Measurements from ENCODE around the gene ATP5ME.

DNA sequence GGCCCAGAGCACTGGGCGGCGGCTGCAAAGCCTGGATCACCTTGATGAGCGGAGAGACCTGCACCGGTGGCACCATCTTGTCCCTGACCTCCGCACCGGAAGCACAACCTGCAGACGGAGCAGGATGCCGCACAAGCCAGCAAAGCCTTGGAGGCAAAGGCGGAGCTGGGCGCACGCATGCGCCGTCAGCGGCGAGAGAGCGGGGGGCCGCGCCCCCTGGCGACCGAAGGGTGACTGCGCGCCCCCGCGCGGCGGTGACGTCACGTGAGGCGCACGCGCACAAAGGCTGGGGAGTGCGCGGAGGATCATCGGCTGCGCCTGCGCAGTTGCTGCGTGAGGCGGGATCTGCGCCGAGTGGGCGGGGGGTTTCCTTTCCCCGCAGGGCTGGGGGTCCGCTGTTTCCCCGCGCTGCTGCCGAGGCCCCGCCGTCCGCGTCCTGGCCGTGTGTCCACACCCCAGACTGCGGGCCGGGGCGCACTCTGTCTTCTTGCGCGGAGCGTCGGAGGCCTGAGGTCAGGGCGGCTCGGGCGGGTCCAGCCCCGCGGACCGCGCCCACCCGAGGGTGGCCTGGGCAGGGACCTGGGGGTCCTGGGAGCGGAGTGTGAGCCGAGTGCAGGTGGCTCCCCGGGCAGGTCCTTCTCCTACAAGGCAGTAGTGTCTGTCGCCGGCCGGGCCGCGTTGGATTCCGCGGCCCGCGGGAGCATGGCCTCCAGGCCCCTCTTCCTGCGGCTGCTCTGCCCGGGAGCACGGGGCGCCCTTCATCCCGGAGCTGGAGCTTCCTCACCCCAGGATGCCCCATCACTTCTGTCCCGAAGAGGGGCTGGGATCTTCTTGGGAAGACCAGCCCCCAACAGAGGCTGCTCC, at the start of gene ATP5ME, which contains the start of gene MYL5:
- peak; percentile 54; the same call in 1 of the 2 replicates for TF ChIP-seq RAD21 (IDR thresholded peaks at IDR 0.05; ENCODE audit: low read depth)
- TF ChIP-seq CEBPB (IDR thresholded peaks at IDR 0.05), result no peak
- peak; percentile 59; the same call in 1 of the 2 replicates for TF ChIP-seq CREB1 (IDR thresholded peaks at IDR 0.05; ENCODE audit: low read depth)
- TF ChIP-seq, protein P1, sequence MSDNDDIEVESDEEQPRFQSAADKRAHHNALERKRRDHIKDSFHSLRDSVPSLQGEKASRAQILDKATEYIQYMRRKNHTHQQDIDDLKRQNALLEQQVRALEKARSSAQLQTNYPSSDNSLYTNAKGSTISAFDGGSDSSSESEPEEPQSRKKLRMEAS (IDR thresholded peaks at IDR 0.05), result peak; percentile 67
- TF ChIP-seq, protein P2, sequence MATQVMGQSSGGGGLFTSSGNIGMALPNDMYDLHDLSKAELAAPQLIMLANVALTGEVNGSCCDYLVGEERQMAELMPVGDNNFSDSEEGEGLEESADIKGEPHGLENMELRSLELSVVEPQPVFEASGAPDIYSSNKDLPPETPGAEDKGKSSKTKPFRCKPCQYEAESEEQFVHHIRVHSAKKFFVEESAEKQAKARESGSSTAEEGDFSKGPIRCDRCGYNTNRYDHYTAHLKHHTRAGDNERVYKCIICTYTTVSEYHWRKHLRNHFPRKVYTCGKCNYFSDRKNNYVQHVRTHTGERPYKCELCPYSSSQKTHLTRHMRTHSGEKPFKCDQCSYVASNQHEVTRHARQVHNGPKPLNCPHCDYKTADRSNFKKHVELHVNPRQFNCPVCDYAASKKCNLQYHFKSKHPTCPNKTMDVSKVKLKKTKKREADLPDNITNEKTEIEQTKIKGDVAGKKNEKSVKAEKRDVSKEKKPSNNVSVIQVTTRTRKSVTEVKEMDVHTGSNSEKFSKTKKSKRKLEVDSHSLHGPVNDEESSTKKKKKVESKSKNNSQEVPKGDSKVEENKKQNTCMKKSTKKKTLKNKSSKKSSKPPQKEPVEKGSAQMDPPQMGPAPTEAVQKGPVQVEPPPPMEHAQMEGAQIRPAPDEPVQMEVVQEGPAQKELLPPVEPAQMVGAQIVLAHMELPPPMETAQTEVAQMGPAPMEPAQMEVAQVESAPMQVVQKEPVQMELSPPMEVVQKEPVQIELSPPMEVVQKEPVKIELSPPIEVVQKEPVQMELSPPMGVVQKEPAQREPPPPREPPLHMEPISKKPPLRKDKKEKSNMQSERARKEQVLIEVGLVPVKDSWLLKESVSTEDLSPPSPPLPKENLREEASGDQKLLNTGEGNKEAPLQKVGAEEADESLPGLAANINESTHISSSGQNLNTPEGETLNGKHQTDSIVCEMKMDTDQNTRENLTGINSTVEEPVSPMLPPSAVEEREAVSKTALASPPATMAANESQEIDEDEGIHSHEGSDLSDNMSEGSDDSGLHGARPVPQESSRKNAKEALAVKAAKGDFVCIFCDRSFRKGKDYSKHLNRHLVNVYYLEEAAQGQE (IDR thresholded peaks at IDR 0.05; ENCODE audit: low read depth), result no peak
- peak; percentile 76 for TF ChIP-seq TAF1 (IDR thresholded peaks at IDR 0.05; ENCODE audit: low read depth)
- TF ChIP-seq TCF12 (IDR thresholded peaks at IDR 0.05; ENCODE audit: low read depth), result no peak
- TF ChIP-seq ZBTB7A (IDR thresholded peaks at IDR 0.05; ENCODE audit: low read depth), result peak; percentile 98

Measured in Ishikawa (cell line).